ENCODE measurements around the gene LNPK. TPM values are rescaled to one million over a fixed set of nuclear protein-coding genes. Genes with fewer than 3 reads are reported as not detected.
"Not testable (repeated sequence)": the region's sequence is repeated elsewhere in the genome, so short reads cannot be mapped to it uniquely, and the experiment has no call there.

The LNPK gene
- total RNA-seq, 1 donor from 2014 or later: 36.6 TPM

DNA sequence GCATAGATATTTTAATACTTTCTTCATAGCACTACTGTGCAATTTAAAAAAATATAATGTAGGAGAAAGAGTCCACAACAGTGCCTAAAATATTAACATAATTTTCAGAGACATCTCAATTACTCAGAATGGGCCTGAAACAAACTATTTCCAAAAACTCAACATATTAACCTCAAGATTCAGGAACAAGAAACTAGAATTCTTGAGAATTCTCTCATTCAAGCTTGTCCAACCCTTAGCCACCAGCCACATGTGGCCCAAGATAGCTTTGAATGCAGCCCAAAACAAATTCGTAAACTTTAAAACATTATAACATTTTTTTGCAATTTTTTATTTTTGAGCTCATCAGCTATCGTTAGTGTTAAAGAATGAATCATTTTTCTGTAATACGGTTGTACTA, 35.2 kb downstream of the LNPK start:
- ATAC-seq: no peak

DNA sequence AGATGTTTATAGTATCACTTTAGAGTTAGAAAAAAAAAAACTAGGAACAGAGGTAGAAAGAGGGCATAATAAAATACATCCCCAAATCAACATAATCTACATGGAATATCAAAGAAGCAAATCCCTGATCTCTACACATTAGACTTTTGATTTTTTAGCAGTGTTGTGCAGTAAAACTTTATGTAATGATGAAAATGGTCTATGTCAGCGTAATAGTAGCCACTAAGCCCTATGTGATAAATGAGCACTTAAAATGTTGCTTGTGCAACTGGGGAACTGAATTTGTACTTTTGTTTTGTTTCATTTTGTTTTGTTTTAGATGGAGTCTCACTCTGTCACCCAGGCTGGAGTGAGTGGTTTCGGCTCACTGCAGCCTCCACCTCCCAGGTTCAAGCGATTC, 36.3 kb downstream of the LNPK start:
- ATAC-seq: no peak

DNA sequence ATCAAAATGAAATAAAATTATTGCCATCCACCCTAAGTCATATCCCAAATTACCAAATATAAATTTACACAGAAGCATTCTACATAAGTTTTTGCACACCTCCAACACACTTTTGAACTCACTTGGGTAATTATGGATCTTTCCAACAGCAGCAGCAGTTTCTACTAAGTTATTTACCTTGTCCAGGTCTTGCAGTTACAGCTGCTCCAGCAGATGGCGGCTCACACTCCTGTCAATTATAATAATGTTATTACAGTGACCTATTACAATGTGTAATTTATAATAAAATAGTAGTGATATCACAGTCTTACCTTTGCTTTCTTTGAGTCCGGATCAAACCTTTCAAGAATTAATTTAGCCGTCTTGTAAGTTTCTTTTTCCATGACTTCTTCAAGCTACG, 37.9 kb downstream of the LNPK start:
- ATAC-seq: no peak

DNA sequence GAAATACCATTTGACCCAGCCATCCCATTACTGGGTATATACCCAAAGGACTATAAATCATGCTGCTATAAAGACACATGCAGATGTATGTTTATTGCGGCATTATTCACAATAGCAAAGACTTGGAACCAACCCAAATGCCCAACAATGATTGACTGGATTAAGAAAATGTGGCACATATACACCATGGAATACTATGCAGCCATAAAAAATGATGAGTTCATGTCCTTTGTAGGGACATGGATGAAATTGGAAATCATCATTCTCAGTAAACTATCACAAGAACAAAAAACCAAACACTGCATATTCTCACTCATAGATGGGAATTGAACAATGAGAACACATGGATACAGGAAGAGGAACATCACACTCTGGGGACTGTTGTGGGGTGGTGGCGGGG, 38.9 kb downstream of the LNPK start:
- not testable (repeated sequence) for ATAC-seq

DNA sequence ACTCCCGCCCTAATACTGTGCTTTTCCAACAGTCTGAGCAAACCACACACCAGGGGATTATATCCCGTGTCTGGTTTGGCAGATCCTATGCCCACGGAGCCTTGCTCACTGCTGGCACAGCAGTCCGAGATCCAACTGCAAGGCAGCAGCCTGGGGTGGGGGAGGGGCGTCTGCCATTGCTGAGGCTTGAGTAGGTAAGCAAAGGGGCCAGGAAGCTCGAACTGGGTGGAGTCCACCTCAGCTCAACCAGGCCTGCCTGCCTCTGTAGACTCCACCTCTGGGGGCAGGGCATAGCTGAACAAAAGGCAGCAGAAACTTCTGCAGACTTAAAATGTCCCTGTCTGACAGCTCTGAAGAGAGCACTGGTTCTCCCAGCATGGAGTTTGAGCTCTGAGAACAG, 44.2 kb downstream of the LNPK start:
- no peak for ATAC-seq

DNA sequence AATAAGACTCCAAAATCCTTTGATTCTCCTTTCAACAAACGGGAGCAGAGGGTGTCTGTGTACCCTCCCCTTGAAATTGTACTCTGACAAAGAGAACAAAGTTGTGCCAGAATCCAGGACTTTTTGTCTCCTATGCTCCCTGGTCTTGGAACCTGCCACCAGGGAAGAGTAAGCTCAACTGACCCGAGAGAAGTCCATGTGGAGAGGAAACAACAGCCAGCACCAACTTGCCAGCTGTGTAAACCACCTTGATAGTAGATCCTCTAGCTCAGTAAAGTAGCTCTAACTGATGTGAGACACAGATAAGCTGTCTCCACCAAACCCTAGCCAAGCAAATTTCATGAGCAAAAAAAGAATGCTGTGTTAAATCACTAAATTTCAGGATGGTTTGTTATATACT, 46.9 kb downstream of the LNPK start:
- no peak for ATAC-seq

DNA sequence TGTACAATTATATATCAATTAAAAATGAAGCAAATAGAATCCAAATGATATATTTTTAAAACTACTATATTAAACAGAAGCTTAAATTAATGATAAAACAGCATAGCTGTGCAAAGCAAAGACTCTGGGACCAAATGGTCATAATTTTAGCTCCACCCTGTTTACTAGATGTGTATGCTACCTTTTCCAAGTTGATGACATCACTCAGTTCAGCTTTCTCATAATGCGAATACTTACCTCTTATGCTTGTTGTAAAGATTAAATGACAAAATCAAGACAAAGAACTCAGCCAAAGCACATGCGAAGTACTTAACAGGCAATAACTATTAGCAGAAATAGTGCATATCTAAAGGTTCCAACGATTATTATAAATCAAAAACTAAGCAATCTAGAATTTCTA, 51.6 kb downstream of the LNPK start:
- ATAC-seq: no peak

DNA sequence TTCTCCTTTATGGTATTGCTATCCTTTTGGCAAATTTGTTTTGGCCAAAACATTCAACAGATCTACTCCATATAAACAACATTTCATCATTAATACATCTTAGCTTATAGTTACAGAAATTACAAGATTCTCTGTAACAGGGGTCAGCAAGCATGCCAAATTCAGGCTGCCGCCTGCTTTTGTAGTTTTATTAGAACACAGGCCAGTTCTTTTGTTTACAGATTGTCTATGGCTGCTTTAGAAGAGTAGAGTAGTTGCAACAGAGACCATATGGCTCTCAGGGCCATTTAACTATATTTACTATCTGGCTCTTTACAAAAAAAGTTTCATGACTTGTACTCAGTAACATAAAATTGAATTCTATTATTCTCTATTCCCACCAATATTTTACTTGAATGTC, 53.9 kb downstream of the LNPK start:
- no peak for ATAC-seq

DNA sequence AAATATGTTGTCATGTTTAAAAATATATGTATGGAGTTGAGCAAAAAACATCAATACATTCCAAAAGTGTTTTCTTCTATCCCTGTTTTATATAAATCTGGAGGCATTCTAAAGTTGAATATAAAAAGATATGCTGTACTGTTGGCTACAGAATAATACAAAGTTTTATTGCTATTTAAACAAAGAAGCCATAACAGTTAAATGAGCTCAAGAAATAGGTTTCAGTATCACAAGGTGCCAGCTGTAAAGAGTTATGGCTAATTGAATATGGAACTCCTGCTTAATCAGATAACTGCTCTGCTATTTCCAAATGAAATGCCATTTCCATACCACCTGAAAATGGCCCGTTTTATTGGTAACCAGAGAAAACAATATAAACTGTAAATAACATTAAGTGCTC, 55.0 kb downstream of the LNPK start:
- no peak for ATAC-seq

DNA sequence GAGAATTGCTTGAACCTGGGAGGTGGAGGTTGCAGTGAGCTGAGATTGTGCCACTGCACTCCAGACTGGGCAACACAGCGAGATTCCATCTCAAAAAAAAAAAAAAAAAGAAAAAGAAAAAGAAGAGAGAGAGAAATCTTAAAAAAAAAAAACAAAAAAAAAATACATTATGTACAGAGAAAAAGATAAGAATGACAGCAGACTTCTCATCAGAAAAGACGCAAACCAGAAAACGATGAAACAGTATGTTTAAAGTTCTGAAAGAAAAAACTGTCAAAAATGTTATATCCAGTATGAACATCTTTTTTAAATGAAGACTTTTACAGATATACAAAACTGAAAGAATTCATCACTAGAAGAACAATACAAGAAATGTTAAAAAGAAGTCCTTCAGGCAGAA, 60.4 kb downstream of the LNPK start:
- ATAC-seq: no peak

DNA sequence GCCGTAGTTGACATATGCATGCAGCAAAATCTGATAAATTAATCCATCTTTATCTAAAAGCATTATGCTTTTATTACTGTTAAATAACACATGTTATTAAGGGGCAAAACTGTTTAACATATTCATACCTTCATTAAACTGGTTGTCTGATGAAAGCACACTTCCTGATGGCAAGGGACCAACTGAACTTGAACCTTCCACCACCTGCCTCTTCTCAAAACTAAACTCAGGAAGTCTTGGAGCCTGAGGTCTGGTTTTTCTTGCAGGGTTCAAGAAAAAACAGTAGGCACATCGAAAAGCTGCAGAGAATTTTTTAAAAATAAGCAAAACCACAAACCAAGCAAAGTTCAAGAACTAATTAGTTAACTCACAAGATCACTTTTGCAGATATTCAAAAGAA, 64.9 kb downstream of the LNPK start:
- no peak for ATAC-seq

DNA sequence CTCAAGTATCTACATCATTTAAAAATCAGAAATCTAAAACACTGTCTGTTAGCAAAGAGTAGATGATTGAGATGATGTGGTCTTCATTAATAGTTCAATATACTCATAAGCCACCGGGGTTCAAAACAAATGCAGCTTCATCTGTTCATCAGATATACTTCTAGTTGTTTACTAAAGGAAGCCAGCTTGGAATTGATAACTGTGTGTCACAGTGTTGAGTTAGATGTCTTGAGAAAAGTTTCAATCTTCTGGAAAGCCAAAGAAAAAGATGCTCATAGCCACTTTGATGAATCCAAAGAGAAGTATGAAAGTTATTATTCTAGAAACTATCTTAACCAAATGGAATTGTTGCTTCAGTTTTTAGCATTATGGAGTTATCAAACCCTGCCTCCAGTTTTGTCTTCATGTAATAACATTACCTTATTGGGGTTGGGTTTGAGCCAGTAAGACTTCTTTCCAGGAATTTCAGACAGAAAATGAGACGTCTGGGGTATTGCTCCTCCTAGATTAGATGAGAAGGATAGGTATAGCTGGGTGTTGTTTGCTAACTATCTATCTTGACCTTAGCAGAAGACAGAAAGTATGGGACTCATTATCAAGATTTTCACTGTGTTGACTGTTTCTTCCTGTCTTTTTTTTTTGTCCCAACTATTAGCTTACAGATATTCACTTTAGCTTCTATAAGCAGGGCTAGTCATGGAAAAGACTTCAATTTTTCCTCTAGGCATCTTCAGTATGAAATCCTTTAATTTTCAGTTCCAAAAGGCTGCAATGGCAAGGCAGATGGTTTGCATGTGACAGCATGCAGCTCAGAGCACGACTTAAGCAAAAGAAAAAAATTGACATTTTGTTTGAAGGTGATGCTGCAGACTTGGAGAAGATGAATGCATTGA, 66.5 kb downstream of the LNPK start:
- ATAC-seq: no peak

DNA sequence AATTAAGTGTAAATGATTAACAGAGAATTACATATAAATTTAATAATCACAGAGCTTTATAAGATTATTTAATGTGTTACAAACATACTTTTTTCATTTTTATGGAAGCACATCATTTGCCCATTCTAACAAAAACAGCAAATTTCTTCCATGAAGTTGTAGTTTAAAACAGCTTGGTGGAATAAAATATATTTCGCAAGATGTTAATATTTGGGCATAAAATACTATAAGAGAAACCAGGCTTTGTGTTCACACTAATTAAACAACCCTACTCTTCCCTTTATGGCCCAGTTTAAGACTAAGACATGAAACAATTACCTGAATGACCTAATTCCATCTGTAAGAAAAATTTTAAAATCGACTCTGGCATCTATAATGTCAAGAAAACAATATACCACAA, 69.4 kb downstream of the LNPK start:
- ATAC-seq: no peak

DNA sequence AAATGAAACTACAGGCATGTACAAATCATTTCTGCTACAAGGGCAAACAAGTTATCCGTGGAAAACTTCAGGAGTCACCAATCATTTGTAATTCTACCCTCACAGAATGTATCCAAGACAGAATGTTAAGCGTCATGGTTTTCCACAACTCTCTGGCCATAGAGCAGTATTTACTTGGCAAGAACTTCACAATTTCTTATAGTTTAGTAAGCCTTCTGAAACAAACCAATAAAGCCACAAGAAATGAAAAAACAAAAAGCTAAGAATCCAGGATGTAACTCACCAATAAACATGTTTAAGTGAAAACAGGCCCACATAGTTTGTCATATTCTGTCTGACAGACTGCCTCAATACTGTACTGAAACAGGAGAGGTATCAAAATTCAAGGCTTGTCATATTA, 70.3 kb downstream of the LNPK start:
- ATAC-seq: no peak

DNA sequence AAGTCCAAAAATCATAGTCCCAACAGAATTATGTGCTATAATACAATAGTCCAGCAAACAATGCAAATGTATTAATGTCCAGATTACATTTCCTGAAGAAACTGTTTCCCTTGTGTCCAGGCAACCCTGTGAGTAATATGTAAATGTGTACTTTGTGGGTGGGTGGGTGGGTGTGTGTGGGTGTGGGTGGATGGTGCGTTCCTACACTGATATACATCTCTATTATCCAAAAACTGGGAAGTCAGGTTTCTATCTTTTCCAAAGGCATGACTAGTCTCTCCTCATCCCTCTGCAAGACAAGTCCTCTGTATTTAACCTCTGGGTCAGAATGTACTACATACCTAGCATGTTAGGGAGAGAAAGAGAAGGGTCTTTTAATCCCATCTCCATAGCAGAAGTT, 71.6 kb downstream of the LNPK start:
- ATAC-seq: peak; percentile 53

DNA sequence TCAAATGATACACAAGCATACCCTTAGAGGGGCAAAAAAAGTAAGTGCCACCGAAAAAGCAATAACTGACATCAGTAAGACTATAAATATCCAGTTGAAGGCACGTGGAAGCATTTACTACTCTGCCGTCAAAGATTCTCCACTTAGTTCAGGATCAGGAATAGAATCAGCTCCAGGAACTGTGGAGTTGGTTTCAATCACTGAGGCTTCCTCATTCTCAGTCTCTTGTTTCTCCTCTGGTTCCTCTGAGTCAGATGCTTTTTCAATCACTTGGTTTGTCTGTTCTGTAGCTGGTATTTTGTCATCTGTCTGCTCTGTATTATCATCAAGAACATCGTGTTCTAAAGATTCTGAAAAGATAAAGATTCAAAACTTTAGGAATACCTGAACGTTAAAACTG, 72.2 kb downstream of the LNPK start:
- ATAC-seq: no peak

DNA sequence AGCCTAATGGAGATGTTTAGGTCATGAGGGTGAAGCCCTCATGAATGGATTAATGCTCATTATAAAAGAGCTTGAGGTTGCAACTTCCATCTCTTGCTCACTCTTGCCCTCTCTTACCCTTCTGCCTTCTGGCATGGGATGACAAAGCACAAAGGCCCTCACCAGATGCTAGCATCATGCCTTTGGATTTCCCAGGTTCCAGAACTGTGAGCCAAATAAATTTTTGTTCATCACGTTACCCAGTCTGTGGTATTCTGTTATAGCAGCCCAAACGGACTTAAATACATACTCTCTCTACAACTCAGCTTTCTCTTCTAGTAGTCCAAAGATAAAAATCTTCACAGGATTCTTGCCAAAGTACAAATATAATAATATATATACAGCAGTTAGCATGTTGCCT, 75.8 kb downstream of the LNPK start:
- no peak for ATAC-seq

DNA sequence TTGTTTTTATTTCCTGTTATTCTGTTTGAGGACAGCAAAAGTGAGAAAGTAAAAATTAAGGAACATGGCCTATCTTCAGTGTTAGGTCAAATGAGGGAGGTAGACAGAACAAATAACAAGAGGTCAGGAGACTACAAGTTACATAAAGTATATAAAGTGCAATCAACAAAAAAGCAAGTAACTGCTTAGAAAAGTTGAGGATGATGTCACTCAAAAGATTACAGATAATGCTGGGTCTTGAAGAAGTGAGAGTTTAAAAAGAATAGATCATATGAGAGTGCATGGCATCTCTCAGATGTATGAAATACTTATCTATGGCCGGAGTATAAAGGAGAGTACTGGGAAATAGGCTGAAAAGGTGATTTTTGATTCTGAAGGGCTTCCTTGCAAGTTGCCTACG, 79.9 kb downstream of the LNPK start:
- ATAC-seq: no peak

DNA sequence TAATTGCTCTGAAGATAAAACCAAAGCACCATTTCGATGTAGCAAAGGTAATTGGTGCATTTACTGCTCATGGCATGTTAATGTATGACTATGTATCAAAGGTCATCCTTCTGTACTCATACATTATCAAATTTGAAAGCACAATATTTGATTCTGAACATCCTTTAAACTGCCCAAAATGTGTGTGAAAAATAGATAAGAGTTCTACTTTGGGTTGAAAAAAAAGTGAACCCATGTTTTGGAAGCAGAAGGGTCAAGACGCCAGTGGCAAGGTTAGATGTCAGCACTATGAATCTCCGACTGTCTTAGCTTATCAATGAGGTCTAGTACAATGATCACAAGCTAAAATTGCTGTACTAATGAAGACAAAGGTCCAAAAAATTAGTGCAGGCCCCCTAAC, 83.1 kb downstream of the LNPK start:
- ATAC-seq: no peak

DNA sequence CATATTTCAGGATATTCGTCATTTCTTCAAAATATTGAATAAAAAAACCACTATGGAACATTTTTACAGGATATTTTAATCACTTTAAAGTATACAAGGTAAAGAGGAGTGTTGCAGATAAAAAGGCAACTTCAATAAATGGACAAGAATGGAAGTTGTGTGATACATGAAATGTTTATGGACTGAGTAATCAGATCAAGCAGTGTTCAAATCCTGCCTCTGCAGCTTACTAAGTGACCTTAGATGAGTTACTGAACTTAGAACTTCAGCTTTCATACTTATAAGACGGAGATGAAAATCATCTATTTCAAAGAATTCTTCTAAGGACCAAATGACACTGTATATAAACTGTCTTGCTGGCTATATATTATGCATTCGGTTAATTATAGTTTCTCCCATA, 87.2 kb downstream of the LNPK start:
- no peak for ATAC-seq

DNA sequence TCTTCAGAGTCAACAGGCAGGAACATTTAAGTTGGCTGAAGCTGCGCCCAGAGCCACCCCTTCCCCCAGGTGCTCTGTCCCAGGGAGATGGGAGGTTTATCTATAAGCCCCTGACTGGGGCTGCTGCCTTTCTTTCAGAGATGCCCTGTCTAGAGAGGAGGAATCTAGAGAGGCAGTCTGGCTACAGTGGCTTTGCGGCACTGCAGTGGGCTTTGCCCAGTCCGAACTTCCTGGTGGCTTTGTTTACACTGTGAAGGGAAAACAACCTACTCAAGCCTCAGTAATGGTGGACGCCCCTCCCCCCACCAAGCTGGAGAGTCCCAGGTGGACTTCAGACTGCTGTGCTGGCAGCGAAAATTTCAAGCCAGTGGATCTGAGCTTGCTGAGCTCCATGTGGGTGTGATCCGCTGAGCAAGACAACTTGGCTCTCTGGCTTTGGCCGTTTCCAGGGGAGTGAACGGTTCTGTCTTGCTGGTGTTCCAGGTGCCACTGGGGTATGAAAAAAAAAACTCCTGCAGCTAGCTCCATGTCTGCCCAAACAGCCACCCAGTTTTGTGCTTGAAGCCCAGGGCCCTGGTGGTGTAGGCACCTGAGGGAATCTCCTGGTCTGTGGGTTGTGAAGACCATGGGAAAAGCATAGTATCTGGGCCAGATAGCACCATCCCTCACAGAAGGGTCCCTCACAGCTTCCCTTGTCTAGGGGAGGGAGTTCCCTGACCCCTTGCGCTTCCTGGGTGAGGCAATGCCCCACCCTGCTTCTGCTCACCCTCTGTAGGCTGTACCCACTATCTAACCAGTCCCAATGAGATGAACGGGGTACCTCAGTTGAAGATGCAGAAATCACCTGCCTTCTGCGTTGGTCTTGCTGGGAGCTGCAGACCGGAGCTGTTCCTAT, 88.0 kb downstream of the LNPK start:
- ATAC-seq: not testable (repeated sequence)

DNA sequence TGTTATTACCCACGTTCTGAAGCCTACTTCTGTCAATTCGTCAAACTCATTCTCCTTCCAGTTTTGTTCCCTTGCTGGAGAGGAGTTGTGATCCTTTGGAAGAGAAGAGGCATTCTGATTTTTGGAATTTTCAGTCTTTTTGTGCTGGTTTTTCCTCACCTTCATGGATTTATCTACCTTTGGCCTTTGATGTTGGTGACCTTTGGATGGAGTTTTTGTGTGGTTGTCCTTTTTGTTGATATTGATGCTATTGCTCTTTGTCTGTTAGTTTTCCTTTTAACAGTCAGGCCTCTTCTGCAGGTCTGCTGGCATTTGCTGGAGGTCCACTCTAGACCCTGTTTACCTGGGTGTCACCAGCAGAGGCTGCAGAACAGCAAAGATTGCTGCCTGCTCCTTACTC, 88.8 kb downstream of the LNPK start:
- ATAC-seq: not testable (repeated sequence)

DNA sequence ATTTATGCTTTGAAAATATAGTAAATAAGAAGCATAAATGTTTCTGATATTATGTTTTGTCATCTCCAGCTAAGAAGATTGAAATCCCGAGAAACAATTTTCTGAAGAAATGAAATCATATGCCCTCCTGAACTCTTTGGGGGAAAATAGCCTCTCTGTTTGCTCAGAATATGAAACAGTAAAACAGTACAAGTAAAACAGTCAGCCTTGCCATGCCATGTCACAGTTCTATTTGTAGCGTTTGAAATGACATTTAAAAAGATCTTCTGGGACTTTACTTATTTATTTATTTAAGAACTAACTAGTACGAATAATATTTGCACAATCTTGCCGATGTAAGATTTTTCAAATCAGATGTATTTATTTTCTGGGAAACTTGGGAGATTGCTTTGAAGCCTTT, 98.0 kb downstream of the LNPK start:
- ATAC-seq: no peak

DNA sequence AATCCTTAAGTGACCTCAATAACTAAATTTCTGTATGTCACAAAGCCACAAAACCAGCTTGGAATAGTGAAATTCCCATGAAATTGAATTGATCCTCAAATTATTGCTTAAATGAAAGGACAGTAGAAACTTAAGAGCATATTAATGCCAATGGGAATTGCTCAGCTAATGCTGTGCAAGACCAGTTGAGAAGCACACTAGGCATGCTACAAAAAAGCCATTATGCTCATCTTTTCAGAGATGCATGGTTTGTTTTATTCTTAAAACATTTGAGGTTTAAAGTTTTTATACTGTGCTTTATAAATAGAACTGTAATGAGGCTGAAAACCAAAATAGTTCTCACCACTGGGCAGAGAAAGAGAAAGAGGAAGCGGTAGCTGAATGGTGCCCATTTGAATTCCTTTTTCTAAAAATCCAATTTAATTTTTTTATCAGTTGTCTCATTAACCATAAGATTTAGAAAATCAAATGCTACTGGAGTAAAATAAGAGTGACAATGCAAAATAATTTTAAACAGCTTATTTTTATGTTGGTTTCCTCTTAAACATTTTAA, 98.6 kb downstream of the LNPK start:
- ATAC-seq: no peak

Measured in esophagus mucosa (tissue), 1 donor.